IPS-15b (cell line): ENCODE data around the gene RGS17.
"Not testable (repeated sequence)": the region's sequence is repeated elsewhere in the genome, so short reads cannot be mapped to it uniquely, and the experiment has no call there.

Experiments
- H3K27me3 ChIP-seq: one replicate; pipeline ENCODE4 v1.6.1; 2013; ENCODE audit warnings: low read length; ENCODE audit not compliant: control insufficient read depth, insufficient read depth
- H3K36me3 ChIP-seq: one replicate; pipeline ENCODE4 v1.6.1; 2013; ENCODE audit warnings: low read length; ENCODE audit not compliant: control insufficient read depth, insufficient read depth
- H3K4me1 ChIP-seq: one replicate; pipeline ENCODE4 v1.6.1; 2013; ENCODE audit warnings: mild to moderate bottlenecking, low read length; ENCODE audit not compliant: control insufficient read depth, insufficient read depth
- H3K4me3 ChIP-seq: one replicate; pipeline ENCODE4 v1.5.1; 2013; ENCODE audit warnings: low read depth, low read length
- H3K9ac ChIP-seq: one replicate; pipeline ENCODE4 v1.6.1; 2013; ENCODE audit warnings: low read depth, mild to moderate bottlenecking, low read length
- H3K9me3 ChIP-seq: one replicate; pipeline ENCODE4 v1.6.1; 2013; ENCODE audit warnings: mild to moderate bottlenecking, low read length; ENCODE audit not compliant: control insufficient read depth, insufficient read depth

Gene RGS17

DNA sequence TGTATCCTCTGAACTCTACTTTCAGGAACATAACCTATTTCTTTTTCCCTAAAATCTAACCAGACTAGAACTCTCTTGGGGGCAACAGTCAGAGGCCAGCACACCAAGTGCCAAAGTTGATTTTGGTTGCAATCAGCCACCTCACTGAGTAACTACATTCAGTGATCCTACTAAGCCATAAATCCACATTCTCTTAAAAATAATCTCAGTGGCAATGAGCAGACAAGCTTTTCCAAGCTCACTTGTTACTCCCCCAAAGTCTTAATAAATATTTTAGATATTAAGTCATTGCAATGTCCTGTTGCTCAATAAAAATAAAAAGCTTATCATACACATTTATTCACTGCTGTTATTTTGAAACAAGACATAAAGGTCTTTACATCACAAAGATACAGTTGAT is 9.8 kb downstream of the RGS17 start:
- Histone ChIP-seq H3K4me3 (no peak overlapping the region), H3K4me1 (no peaks in the 10 kb centered on the region), H3K36me3 (no peaks in the 10 kb centered on the region), H3K9me3 (no peaks in the 10 kb centered on the region), H3K27me3 (no peaks in the 10 kb centered on the region), H3K9ac (no peak overlapping the region)

DNA sequence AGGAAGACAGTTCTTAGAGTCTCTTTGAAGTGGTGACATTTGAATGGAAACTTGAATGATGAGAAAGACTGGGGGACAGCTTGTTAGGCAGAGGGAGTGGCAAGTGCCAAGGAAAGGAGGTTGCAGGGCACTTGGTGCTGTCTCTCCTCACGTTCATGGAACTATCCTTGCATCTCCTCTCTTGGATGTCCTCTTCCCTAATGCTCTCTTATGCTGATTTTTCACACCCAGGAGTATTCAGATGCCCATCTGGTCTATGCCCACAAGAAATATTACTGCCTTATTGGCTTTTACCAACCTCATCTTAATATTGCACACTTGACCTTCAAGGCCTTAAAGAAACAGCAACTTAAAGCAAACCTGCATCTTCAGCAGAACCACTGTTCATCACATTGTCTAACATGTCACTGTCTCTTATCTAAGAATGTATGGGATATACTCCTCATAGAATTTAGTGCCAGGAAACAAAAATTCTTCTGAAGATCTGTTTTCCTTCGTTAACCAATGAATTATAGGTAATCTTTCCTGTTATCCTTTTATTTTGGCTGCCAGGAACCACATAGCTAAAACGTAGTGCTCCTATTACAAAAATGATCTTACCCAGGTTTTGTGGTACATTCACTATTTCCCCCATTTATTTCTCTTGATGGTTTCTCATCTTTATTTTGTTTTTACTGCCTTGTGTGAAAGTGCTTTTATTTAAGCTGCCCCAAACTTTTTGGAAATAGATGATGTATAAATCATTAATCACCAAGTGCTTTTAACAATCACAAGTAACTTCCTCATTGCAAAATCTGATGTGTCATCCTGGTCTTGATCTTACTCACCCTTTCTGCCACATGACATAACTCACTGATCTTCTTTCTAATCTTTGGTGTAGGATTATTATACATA is 12.8 kb downstream of the RGS17 start:
- no peaks in the 10 kb centered on the region for H3K27me3 ChIP-seq
- H3K4me1 ChIP-seq = no peaks in the 10 kb centered on the region
- no peak overlapping the region for H3K4me3 ChIP-seq
- no peaks in the 10 kb centered on the region for H3K36me3 ChIP-seq
- no peaks in the 10 kb centered on the region for H3K9me3 ChIP-seq
- no peak overlapping the region for H3K9ac ChIP-seq

DNA sequence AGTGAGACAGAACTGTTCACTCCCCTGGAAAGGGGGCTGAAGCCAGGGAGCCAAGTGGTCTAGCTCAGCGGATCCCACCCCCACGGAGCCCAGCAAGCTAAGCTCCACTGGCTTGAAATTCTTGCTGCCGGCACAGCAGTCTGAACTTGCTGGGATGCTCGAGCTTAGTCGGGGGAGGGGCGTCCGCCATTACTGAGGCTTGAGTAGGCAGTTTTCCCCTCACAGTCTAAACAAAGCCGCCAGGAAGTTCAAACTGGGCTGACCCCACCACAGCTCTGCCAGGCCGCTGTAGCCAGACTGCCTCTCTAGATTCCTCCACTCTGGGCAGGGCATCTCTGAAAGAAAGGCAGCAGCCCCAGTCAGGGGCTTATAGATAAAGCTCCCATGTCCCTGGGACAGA is 20.0 kb downstream of the RGS17 start:
- H3K4me3 ChIP-seq, H3K9ac ChIP-seq, H3K36me3 ChIP-seq, H3K27me3 ChIP-seq, H3K9me3 ChIP-seq: not testable (repeated sequence)
- H3K4me1 ChIP-seq = peaks cover 12% of the 10 kb centered on the region

DNA sequence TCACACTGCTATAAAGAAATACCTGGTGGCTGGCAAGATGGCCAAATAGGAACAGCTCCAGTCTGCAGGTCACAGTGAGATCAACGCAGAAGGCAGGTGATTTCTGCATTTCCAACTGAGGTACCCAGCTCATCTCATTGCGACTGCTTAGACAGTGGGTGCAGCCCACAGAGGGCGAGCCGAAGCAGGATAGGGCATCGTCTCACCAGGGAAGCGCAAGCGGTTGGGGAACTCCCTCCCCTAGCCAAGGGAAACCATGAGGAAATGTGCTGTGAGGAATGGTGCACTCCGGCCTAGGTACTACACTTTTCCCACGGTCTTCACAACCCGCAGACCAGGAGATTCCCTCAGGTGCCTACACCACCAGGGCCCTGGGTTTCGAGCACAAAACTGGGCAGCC is 20.5 kb downstream of the RGS17 start:
- not testable (repeated sequence) for H3K27me3 ChIP-seq, H3K36me3 ChIP-seq, H3K9me3 ChIP-seq, H3K9ac ChIP-seq, H3K4me3 ChIP-seq
- peaks cover 12% of the 10 kb centered on the region for H3K4me1 ChIP-seq

DNA sequence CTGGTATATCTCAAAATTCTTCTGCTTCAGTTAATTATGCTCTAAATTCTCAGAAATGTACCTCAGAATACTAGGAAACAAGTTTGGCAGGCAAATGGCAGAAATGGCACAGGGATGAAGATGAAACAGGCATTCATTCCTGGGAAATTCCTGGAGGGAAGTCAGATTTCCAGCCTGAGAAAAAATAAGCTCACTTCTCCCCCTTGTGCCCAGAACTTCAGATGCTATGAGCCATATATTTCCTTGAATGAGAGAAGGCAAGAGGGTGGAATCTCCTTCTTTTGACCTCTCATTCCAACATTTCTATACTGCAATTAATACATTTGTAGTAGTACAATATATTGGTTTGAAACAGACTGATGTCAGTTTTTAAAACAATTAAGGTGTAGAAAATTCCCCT is 22.8 kb downstream of the RGS17 start:
- Histone ChIP-seq H3K36me3 (no peaks in the 10 kb centered on the region), H3K4me1 (peaks cover 12% of the 10 kb centered on the region), H3K4me3 (no peak overlapping the region), H3K27me3 (no peaks in the 10 kb centered on the region), H3K9me3 (no peaks in the 10 kb centered on the region), H3K9ac (no peak overlapping the region)

DNA sequence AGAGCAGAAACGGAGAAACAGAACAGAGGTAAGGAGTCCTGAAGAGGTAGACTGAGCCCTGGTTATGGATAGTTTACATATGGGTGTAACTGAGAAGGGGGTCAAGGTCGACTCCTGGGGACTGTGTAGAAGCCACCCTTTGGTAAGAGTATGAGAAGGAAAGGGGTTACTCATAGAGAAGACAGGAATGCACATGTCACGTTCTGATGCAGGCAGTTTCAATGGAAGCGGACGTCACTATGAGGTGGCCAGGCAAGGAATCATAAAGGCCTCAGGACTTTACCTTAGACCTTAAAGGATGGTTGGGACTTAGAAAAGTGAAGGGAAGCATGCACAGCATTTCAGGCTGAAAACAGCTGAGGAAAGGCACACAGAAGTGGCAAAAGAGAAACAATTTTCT is 25.1 kb downstream of the RGS17 start:
- Histone ChIP-seq H3K9me3 (no peaks in the 10 kb centered on the region), H3K9ac (no peak overlapping the region), H3K4me1 (peaks cover 12% of the 10 kb centered on the region)

DNA sequence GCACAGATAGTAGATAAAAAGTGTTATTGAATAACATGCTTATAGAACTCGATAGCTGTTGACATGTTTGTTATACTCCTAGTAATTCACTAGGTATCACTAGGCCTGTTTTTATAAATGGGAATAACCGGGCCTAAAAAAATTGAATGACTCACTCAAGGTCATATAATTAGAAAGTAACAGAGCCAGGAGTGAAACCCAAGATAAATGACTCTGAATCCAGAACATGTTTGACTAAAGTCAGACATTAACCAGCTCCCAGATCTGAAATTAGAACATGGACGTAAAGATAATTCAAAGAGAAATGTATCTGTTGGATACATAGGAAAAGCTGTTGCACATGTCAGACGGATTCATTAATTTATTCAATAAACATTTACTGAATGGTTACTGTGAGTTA is 26.9 kb downstream of the RGS17 start:
- Histone ChIP-seq H3K4me3 (no peak overlapping the region), H3K9ac (no peak overlapping the region), H3K27me3 (no peaks in the 10 kb centered on the region), H3K9me3 (no peaks in the 10 kb centered on the region), H3K4me1 (peaks cover 5% of the 10 kb centered on the region), H3K36me3 (no peaks in the 10 kb centered on the region)

More for the DNA sequence above, 25.1 kb downstream of the RGS17 start:
- no peak overlapping the region for H3K4me3 ChIP-seq
- no peaks in the 10 kb centered on the region for H3K36me3 ChIP-seq
- H3K27me3 ChIP-seq = no peaks in the 10 kb centered on the region

DNA sequence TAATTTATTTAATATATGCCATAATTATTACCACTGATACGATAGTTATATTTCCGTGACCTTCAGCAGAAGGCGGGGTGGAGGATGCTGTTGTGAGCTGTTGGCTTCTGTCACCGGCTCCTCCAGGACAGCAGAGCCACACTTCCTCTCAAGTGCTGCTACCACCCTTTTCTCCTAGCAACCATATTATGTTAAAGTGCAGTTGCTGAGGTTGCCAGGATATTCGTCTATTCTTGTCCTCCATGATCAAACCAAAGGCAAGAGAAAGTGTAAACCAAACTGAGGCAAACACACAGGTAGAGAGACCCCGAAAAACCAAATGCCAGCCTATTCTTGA is 27.8 kb downstream of the RGS17 start:
- H3K9ac ChIP-seq = no peak overlapping the region
- no peaks in the 10 kb centered on the region for H3K27me3 ChIP-seq
- no peaks in the 10 kb centered on the region for H3K36me3 ChIP-seq
- H3K4me3 ChIP-seq = no peak overlapping the region
- H3K9me3 ChIP-seq = no peaks in the 10 kb centered on the region
- H3K4me1 ChIP-seq = peaks cover 3% of the 10 kb centered on the region

DNA sequence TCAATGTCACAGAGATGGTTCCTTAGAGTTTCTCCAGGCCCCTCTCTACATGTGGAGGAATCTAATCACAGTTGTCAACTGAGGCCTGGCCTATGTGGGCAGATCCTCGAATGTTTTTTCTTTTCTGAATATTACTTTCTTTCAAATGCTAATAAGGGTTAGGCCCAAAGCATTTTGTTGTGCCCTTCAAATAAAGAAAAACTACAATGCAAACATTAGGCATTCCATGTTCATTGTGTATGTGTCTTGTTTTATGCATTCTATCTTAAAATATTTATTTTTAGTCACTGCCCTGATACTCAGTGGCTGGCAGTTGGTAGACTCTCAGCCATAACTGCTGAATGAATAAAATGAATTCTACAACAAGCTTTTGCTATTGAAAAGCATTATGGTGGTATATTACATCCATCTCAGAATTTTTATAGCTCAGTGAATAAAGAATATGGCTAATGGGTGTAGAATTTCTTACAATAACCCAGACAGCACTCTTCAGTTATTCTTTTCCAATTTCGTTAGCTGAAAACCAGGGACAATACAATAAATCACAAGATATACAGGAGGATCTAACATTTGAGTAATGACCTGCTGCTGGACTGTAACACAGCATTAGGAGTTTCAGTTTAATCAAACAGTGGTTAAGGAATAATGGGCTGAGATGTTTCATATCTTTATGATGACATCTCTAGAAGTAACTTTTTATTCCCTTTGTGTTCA is 28.3 kb downstream of the RGS17 start:
- no peak overlapping the region for H3K4me3 ChIP-seq
- H3K36me3 ChIP-seq = no peaks in the 10 kb centered on the region
- no peaks in the 10 kb centered on the region for H3K4me1 ChIP-seq
- no peaks in the 10 kb centered on the region for H3K27me3 ChIP-seq
- H3K9ac ChIP-seq = no peak overlapping the region
- no peaks in the 10 kb centered on the region for H3K9me3 ChIP-seq

DNA sequence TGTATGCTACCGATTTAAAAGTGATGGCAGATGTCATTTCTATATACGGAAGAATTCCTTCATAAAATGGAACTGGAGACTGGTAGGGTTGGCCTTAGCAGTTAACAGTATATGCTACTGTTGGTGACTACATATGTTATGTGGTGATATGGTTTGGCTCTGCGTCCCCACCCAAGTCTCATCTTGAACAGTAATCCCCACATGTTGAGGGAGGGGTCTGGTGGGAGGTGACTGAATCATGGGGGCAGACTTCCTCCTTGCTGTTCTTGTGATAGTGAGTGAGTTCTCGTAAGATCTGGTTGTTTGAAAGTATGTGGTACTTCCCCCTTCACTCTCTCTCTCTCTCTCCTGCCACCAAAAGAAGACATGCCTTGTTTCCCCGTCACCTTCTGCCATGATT is 29.6 kb downstream of the RGS17 start:
- H3K4me1 ChIP-seq = no peaks in the 10 kb centered on the region
- H3K36me3 ChIP-seq = no peaks in the 10 kb centered on the region
- H3K9me3 ChIP-seq = no peaks in the 10 kb centered on the region
- H3K4me3 ChIP-seq = no peak overlapping the region
- H3K9ac ChIP-seq = no peak overlapping the region
- no peaks in the 10 kb centered on the region for H3K27me3 ChIP-seq

DNA sequence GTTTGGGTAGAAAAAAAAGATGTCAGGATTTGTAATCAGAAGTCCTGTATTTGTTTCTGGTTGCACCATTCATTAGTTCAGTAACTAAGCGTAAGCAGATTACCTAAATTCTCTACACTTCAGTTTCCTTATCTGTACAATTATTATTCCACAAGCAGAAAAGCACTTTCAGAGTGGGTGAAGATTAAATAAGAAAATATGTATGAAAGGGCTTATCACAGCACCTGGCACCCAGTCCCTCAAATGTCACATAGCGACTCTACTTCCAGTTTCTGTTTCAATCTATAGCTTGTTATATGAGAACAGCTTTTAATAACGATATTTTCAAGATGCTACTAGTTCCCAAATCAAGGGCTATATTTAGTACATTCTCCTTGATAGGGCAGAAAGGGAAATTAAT is 31.4 kb downstream of the RGS17 start:
- no peaks in the 10 kb centered on the region for H3K4me1 ChIP-seq
- no peak overlapping the region for H3K9ac ChIP-seq
- H3K4me3 ChIP-seq = no peak overlapping the region
- no peaks in the 10 kb centered on the region for H3K36me3 ChIP-seq
- no peaks in the 10 kb centered on the region for H3K9me3 ChIP-seq
- no peaks in the 10 kb centered on the region for H3K27me3 ChIP-seq

DNA sequence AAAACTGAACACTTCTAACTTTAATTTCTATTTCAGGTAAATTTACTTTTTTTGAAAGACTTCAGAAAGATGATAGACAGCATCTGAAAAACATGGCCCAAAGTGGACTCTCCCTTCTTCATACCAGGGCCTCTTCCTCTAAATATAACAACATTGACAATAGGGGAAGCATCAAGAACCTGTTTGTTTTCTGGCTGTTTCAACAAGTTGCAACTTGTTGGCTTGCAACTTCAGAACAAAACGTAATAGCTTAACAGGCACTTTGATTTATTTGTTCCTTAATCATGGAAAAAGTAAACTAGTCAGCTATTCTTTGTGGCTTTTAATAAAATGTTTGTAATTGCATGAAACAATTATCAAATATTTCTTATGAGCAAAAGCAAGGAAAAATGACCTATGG is 34.3 kb downstream of the RGS17 start:
- Histone ChIP-seq H3K36me3 (no peaks in the 10 kb centered on the region), H3K4me1 (no peaks in the 10 kb centered on the region), H3K9ac (no peak overlapping the region), H3K9me3 (no peaks in the 10 kb centered on the region), H3K4me3 (no peak overlapping the region), H3K27me3 (no peaks in the 10 kb centered on the region)
